Gastroesophageal sphincter (tissue), 3 donors: ENCODE data around the gene ZFYVE1.

Experiments used
- EP300 ChIP-seq: sonication (generic); formaldehyde crosslinking; IDR thresholded peaks from one replicate; pipeline ENCODE4 v1.6.1; 2017; ENCODE audit warnings: antibody characterized with exemption, mild to moderate bottlenecking
- POLR2A ChIP-seq, 2 donors: fragments of 450-650 bp; IDR thresholded peaks; one replicate each; pipeline ENCODE4 v1.6.1; 2017; ENCODE audit warnings: antibody characterized with exemption in 2 of 2, mild to moderate bottlenecking in 2 of 2, moderate library complexity in 1 of 2
- POLR2AphosphoS5 ChIP-seq: sonication (generic); formaldehyde crosslinking; IDR thresholded peaks from one replicate; pipeline ENCODE4 v1.6.1; 2017; ENCODE audit warnings: antibody characterized with exemption
- TF ChIP-seq, protein P1 (sequence below), 4 experiments: fragments of 200-600 bp in 2 of 4; fragments of 450-650 bp in 2 of 4; sonication (generic) in 1 of 4; IDR thresholded peaks; one replicate each; pipeline ENCODE4 v1.5.1; 2017 to 2019; ENCODE audit warnings: antibody characterized with exemption in 4 of 4, mild to moderate bottlenecking in 2 of 4, moderate library complexity in 2 of 4

DNA sequence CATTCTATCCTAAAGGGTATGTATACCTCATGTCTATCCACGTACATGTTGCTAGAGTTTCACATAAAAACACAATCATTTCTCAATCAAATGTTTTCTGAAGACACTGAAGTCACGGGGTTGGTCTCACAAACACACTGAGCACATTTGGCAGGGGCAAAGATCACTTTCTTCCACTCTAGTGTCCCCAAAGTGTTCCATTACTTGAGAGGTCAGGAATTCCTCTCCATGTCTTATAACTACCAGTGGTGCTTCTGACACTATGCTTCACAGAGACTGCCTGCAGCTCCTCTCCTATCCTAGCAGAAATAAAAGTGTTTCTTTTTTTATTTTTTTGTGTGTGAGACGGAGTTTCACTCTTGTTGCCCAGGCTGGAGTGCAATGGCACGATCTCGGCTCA, 19.1 kb downstream of the ZFYVE1 start:
- TF ChIP-seq POLR2A (IDR thresholded peaks at IDR 0.05) (no peak), EP300 (no peak), POLR2AphosphoS5 (no peak)
- TF ChIP-seq, protein P1, sequence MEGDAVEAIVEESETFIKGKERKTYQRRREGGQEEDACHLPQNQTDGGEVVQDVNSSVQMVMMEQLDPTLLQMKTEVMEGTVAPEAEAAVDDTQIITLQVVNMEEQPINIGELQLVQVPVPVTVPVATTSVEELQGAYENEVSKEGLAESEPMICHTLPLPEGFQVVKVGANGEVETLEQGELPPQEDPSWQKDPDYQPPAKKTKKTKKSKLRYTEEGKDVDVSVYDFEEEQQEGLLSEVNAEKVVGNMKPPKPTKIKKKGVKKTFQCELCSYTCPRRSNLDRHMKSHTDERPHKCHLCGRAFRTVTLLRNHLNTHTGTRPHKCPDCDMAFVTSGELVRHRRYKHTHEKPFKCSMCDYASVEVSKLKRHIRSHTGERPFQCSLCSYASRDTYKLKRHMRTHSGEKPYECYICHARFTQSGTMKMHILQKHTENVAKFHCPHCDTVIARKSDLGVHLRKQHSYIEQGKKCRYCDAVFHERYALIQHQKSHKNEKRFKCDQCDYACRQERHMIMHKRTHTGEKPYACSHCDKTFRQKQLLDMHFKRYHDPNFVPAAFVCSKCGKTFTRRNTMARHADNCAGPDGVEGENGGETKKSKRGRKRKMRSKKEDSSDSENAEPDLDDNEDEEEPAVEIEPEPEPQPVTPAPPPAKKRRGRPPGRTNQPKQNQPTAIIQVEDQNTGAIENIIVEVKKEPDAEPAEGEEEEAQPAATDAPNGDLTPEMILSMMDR (IDR thresholded peaks at IDR 0.05): no peak
